GM12864 (cell line): ENCODE measurements around the gene MTMR2.

Experiments used
- DNase-seq: peaks from one replicate; pipeline ENCODE4 v3.0.0-alpha.2; 2011; ENCODE audit warnings: low read depth
- H3K4me3 ChIP-seq: 2 replicates; pipeline ENCODE4 v1.5.1; 2011; ENCODE audit warnings: mild to moderate bottlenecking, low read depth, low read length, control low read depth
- CTCF ChIP-seq: IDR thresholded peaks from 2 replicates; pipeline ENCODE4 v1.5.1; 2011; ENCODE audit warnings: low read depth, mild to moderate bottlenecking, moderate library complexity, low read length, control low read depth, inconsistent platforms; ENCODE audit errors: missing control alignments

The MTMR2 gene

GRCh38 chr11:95788921-95789505, 134.9 kb downstream of the MTMR2 start:
- DNase-seq: no peak
- peak; percentile 34 for TF ChIP-seq CTCF
- peak overlapping the region; percentile 89 for H3K4me3 ChIP-seq
